Left lung (tissue), 10 donors: ENCODE measurements around the gene IL1RL1. TPM values are rescaled to one million over a fixed set of nuclear protein-coding genes. Genes with fewer than 3 reads are reported as not detected.
A peak's percentile ranks its signal among the peaks of the same experiment; 100 is the strongest.

Source experiments
- ATAC-seq: fragments of 200-7000 bp; cut with Tn5 transposase; one replicate; pipeline ENCODE4 v1.9.1; 2020; ENCODE audit warnings: moderate library complexity
- DNase-seq, 4 donors: peaks; one replicate each; pipeline ENCODE4 v3.0.0-alpha.2; 2013 to 2020
- H3K27ac ChIP-seq, 2 donors: fragments of 200-600 bp; sonication (generic) in 1 of 2; one replicate each; pipeline versions ENCODE4 v1.5.0 to v1.8.0; 2020 to 2021
- H3K27me3 ChIP-seq, 2 donors: fragments of 200-600 bp; sonication (generic) in 1 of 2; one replicate each; pipeline versions ENCODE4 v1.5.0 to v1.8.0; 2020 to 2021
- H3K36me3 ChIP-seq, 2 donors: fragments of 200-600 bp; sonication (generic) in 1 of 2; one replicate each; pipeline versions ENCODE4 v1.5.0 to v1.8.0; 2020 to 2021
- H3K4me1 ChIP-seq, 2 donors: fragments of 200-600 bp; one replicate each; pipeline ENCODE4 v1.8.0; 2021
- H3K4me3 ChIP-seq, 2 donors: fragments of 200-600 bp; sonication (generic) in 1 of 2; one replicate each; pipeline versions ENCODE4 v1.5.0 to v1.8.0; 2020 to 2021; ENCODE audit warnings: mild to moderate bottlenecking in 1 of 2
- H3K9me3 ChIP-seq, 2 donors: fragments of 200-600 bp; sonication (generic) in 1 of 2; one replicate each; pipeline versions ENCODE4 v1.5.0 to v1.8.0; 2020 to 2021
- CTCF ChIP-seq, 2 donors: fragments of 200-600 bp; sonication (generic) in 1 of 2; IDR thresholded peaks; one replicate each; pipeline versions ENCODE4 v1.5.0 to v1.8.0; 2021; ENCODE audit warnings: antibody characterized with exemption in 2 of 2
- intact Hi-C, 2 donors: fragments of 100-400 bp; cut with DNase I; formaldehyde crosslinking; loops; one replicate each; pipeline versions ENCODE4 v1.11.2 to v1.14.2; 2022
- polyA plus RNA-seq, 6 donors: library from polyadenylated mRNA; unstranded; fragments of 120-200 nt; gene quantifications; one replicate each; pipeline ENCODE4 v1.2.1, GENCODE V29; 2013; ENCODE audit not compliant: insufficient read length in 6 of 6
- total RNA-seq, 2 donors: library from RNA; stranded (reverse); fragmentation: NEBNext Ultra II Directional; extraction: Animal tissue kit (Norgen Biotek cat#: 25700); gene quantifications; one replicate each; pipeline ENCODE4 v1.2.1, GENCODE V29; 2021
- donor health status: DM: no; HTN: yes; CAD: no.
- donor health status: DM: no; HTN: no; CAD: no.

IL1RL1 gene
- total and polyA plus RNA-seq, 8 donors = 0.13 to 72.2 (median 0.25) TPM

DNA sequence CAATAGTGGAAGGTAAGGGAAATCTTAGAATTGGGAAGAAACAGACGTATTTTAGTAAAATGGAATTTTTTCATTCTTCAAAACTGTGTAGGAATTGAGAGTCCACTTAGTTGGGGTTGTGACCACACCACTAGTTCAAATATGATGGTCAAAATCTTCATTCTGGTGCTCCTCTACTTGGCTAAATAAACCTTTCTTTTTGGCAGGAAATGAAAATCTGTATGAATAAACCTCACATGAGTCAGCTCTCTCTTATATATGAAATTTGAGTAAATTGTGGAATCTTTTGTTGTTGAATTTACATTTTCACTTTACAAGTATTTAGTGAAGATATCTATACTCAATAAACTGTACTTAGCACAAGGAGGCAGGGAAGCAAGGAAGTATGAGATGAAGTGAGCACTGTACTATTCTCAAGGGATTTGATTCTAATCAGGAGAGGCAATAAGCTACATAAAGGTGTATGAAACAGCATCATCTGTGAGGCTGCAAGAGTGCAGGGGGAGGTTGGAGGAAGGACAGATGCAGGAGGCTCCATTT, 64.8 kb downstream of the IL1RL1 start:
- H3K4me3 ChIP-seq = no peak overlapping the region
- intact Hi-C loops = no loop called here

GRCh38 chr2:102383722-102384121, 72.4 kb downstream of the IL1RL1 start:
- H3K9me3 ChIP-seq = peaks cover 0 to 22% of the 10 kb centered on the region in 2 donors
- TF ChIP-seq CTCF (IDR thresholded peaks at IDR 0.05) = no peak
- H3K36me3 ChIP-seq = peaks cover 0 to 84% of the 10 kb centered on the region in 2 donors
- intact Hi-C loops = no loop called here
- no peak for ATAC-seq
- H3K27ac ChIP-seq = no peak overlapping the region
- no peaks in the 10 kb centered on the region for H3K27me3 ChIP-seq
- no peak overlapping the region for H3K4me3 ChIP-seq
- no peak for DNase-seq
- H3K4me1 ChIP-seq = no peaks in the 10 kb centered on the region

More for the DNA sequence above, 64.8 kb downstream of the IL1RL1 start:
- no peak for ATAC-seq
- Histone ChIP-seq H3K9me3 (no peaks in the 10 kb centered on the region), H3K27ac (no peak overlapping the region), H3K4me1 (no peaks in the 10 kb centered on the region), H3K36me3 (peaks cover 0 to 32% of the 10 kb centered on the region in 2 donors), H3K27me3 (no peaks in the 10 kb centered on the region)
- DNase-seq = no peak
- no peak for TF ChIP-seq CTCF (IDR thresholded peaks at IDR 0.05)

GRCh38 chr2:102385522-102385921, 74.2 kb downstream of the IL1RL1 start:
- ATAC-seq (peak; percentile 65), DNase-seq (peak in 2 of 4 donors; percentile 19 to 39)
- H3K9me3 ChIP-seq = peaks cover 0 to 22% of the 10 kb centered on the region in 2 donors

DNA sequence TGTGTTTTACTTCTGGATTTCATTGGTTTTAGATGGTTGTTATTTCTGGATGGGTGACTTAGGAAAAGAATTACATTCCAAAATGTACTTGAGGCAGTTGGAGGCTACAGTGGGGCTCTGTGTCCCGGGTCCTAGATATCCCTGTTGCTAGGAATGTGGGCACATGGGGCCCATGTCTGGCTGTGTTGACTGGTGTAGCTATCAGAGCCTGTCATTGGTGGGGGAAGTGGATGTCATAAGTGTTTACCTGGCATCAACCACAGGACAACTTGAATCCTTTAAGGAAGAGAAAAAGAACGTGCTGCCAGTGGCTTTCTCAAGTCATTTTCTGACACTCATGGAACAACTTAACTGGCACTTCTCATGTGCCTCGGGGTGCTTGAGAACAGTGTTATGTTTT, 74.6 kb downstream of the IL1RL1 start:
- TF ChIP-seq CTCF (IDR thresholded peaks at IDR 0.05) = no peak
- Histone ChIP-seq H3K36me3 (peaks cover 0 to 88% of the 10 kb centered on the region in 2 donors), H3K27ac (no peak overlapping the region), H3K4me3 (no peak overlapping the region), H3K27me3 (no peaks in the 10 kb centered on the region), H3K9me3 (peaks cover 0 to 22% of the 10 kb centered on the region in 2 donors), H3K4me1 (no peaks in the 10 kb centered on the region)
- intact Hi-C loops = no loop called here
- ATAC-seq = peak; percentile 82
- DNase-seq = peak in 1 of 4 donors; percentile 7

More at GRCh38 chr2:102385522-102385921, 74.2 kb downstream of the IL1RL1 start:
- no peak for TF ChIP-seq CTCF (IDR thresholded peaks at IDR 0.05)
- intact Hi-C loops = no loop called here
- H3K36me3 ChIP-seq = peaks cover 0 to 91% of the 10 kb centered on the region in 2 donors
- no peak overlapping the region for H3K27ac ChIP-seq
- H3K4me3 ChIP-seq = no peak overlapping the region
- no peaks in the 10 kb centered on the region for H3K4me1 ChIP-seq
- no peaks in the 10 kb centered on the region for H3K27me3 ChIP-seq

DNA sequence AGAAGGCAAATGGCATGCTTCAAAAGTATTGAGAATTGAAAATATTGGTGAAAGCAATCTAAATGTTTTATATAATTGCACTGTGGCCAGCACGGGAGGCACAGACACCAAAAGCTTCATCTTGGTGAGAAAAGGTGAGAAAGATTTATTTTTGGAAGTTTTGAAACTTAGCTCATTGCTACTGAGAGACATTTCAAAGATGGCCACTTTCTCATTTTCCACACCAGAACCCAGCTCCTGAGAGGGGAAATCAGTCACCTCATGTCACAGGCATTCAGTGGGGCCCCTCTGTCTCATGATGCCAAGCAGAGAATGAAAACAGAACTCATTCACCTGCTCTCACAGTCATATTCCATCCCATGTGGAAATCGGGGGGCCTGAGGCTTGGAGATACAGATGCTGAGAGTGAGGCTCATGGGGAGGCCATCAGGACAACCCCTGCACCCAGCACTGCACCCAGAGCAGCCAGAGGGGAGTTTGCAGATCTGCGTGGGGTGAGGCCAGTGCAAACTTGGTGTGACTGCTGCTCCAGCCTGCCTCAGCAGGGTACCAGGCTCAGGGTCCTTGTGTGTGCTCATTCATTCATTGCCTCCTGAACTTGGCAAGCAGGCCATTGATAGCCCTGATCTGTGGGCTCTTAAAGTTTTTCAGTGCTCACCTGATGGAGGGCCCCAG, 75.6 kb downstream of the IL1RL1 start:
- no peak for ATAC-seq
- H3K4me1 ChIP-seq = no peaks in the 10 kb centered on the region
- H3K4me3 ChIP-seq = no peak overlapping the region
- DNase-seq = no peak
- H3K27ac ChIP-seq = no peak overlapping the region
- H3K9me3 ChIP-seq = peaks cover 0 to 22% of the 10 kb centered on the region in 2 donors
- TF ChIP-seq CTCF (IDR thresholded peaks at IDR 0.05) = no peak
- intact Hi-C loops = no loop called here
- peaks cover 0 to 78% of the 10 kb centered on the region in 2 donors for H3K36me3 ChIP-seq
- H3K27me3 ChIP-seq = no peaks in the 10 kb centered on the region
